ENCODE results near the gene RGPD6. TPM values are rescaled to one million over a fixed set of nuclear protein-coding genes. Genes with fewer than 3 reads are reported as not detected.
"Not testable (repeated sequence)": the region's sequence is repeated elsewhere in the genome, so short reads cannot be mapped to it uniquely, and the experiment has no call there.

RGPD6 gene
- total RNA-seq, 1 experiment from 2014 or later = 13.5 TPM

DNA sequence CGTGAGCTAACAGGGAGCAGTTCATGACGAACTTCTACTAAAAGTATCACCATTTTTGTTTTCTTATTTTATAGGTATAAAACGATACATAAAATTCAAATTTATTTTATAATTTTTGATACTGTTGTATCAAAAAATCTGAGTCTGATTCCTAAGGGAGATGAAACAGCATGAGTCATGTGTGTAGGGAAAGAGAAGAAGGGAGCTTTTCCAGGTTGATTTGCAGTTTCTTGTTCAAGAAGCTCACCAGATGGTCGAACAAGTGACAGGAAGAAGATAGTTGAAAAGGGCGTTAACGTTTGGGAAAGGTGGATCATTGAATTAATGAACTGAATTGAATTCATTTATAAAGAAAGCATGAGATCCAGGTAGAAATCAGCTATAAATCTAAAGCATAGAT lies 81.0 kb downstream of the RGPD6 start:
- in situ Hi-C loops (cut with HindIII; ENCODE audit: low pct_unique_long_range_greater_than_20kb, low sequenced_read_pairs); DNase-seq (ENCODE audit: low read depth, low spot score): not testable (repeated sequence)

GRCh38 chr2:110494488-110494887 lies 82.5 kb downstream of the RGPD6 start:
- DNase-seq (ENCODE audit: low read depth, low spot score); in situ Hi-C loops (cut with HindIII; ENCODE audit: low pct_unique_long_range_greater_than_20kb, low sequenced_read_pairs): not testable (repeated sequence)

DNA sequence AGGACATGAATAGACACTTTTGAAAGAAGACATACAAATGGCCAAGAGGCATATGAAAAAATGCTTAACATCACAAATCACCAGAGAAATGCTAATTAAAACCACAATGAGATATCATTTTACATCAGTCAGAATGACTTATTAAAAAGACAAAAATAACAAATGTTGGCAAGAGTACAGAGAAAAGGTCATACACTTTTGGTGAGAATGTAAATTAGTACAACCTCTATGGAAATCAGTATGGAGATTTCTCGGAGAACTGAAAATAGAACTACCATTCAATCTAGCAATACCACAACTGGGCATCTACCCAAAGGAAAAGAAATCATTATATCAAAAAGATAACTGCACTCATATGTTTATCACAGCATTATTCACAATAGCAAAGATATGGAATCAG lies 88.0 kb downstream of the RGPD6 start:
- DNase-seq (ENCODE audit: low read depth, low spot score); in situ Hi-C loops (cut with HindIII; ENCODE audit: low pct_unique_long_range_greater_than_20kb, low sequenced_read_pairs): not testable (repeated sequence)

DNA sequence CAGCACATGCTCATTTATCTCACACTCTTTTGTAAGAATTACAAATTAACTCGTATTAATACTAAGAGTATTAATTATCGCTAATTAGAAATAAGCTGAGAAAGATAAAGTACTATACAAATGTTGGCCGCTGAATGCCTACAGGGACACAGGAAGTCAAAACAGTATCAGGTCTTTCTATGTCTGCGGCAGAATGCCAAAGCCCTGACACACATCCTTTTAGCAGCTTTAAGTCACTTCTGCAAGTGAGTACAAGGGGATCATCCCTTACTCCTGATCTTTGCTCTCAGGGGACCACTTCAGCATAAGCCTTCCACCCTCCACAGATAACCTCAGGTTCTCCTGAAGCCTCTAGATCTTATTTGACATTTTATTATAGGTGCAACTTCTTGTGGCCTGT lies 94.3 kb downstream of the RGPD6 start:
- in situ Hi-C loops (cut with HindIII; ENCODE audit: low pct_unique_long_range_greater_than_20kb, low sequenced_read_pairs); DNase-seq (ENCODE audit: low read depth, low spot score): not testable (repeated sequence)

- in situ Hi-C loops (cut with HindIII; ENCODE audit: low pct_unique_long_range_greater_than_20kb, low sequenced_read_pairs); DNase-seq (ENCODE audit: low read depth, low spot score): not testable (repeated sequence)
Observed at GRCh38 chr2:110481200-110481599, 95.8 kb downstream of the RGPD6 start.

DNA sequence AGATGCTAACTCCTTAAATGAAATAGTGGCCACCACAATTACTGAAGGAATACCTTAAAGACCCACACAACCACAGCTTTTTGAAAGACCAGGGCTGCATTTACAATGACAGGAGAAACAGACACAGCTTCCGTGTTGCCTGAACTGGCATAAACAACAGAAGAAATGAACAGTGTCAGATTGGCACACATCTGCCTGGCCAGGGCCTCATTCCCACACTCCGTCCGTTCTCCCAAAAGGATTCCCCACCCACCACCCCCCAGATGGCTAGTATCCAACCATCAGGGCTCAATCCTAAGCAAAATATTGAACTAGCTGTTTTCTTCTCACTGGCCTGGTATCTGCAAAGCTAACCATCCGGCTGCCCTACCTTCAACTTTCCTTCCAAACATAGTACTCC lies 96.9 kb downstream of the RGPD6 start:
- DNase-seq (ENCODE audit: low read depth, low spot score); in situ Hi-C loops (cut with HindIII; ENCODE audit: low pct_unique_long_range_greater_than_20kb, low sequenced_read_pairs): not testable (repeated sequence)

GRCh38 chr2:110477370-110477769 lies 99.7 kb downstream of the RGPD6 start:
- DNase-seq (ENCODE audit: low read depth, low spot score); in situ Hi-C loops (cut with HindIII; ENCODE audit: low pct_unique_long_range_greater_than_20kb, low sequenced_read_pairs): not testable (repeated sequence)

DNA sequence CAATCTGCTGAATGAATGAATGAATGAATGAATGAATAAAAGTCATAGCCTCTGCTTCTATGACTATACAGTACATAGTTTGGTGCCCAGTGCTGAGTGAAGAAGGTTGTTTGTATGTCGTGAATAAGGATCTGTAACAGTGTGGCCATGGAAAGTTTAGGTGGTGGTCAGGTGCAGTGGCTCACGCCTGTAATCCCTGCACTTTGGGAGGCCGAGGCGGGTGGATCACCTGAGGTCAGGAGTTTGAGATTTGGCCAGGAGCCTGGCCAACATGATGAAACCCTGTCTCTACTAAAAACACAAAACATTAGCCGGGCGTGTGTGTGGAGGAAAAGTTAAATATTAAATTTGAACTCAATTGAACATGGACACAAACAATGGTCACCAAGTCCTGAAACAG lies 100.1 kb downstream of the RGPD6 start:
- DNase-seq (ENCODE audit: low read depth, low spot score); in situ Hi-C loops (cut with HindIII; ENCODE audit: low pct_unique_long_range_greater_than_20kb, low sequenced_read_pairs): not testable (repeated sequence)

- in situ Hi-C loops (cut with HindIII; ENCODE audit: low pct_unique_long_range_greater_than_20kb, low sequenced_read_pairs); DNase-seq (ENCODE audit: low read depth, low spot score): not testable (repeated sequence)
Observed at GRCh38 chr2:110475627-110476359, 101.2 kb downstream of the RGPD6 start.

GRCh38 chr2:110474898-110475297 lies 102.1 kb downstream of the RGPD6 start:
- in situ Hi-C loops (cut with HindIII; ENCODE audit: low pct_unique_long_range_greater_than_20kb, low sequenced_read_pairs); DNase-seq (ENCODE audit: low read depth, low spot score): not testable (repeated sequence)

DNA sequence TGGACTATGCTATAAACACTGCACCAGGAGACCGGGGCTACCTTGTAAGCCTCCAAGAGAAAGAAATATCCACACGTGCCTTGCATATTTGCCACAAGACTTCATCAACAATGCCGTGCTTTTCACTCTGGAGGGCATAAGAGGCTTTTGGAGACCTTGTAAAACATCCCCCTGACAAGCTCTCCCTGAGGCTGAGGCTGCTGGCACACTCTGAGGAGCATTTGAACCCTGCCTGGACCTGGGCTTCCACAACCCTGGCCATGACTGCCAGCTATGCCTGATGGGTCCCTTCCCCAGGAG lies 104.0 kb downstream of the RGPD6 start:
- in situ Hi-C loops (cut with HindIII; ENCODE audit: low pct_unique_long_range_greater_than_20kb, low sequenced_read_pairs); DNase-seq (ENCODE audit: low read depth, low spot score): not testable (repeated sequence)

GRCh38 chr2:110472171-110473058 lies 104.6 kb downstream of the RGPD6 start, which contains the start of gene LIMS4:
Gene LIMS4, minus strand, starts transcription at chr2:110472816. Its CDS starts 38 bp downstream, at chr2:110472778.
- DNase-seq (ENCODE audit: low read depth, low spot score); in situ Hi-C loops (cut with HindIII; ENCODE audit: low pct_unique_long_range_greater_than_20kb, low sequenced_read_pairs): not testable (repeated sequence)

GRCh38 chr2:110468921-110469320 lies 108.1 kb downstream of the RGPD6 start:
- in situ Hi-C loops (cut with HindIII; ENCODE audit: low pct_unique_long_range_greater_than_20kb, low sequenced_read_pairs); DNase-seq (ENCODE audit: low read depth, low spot score): not testable (repeated sequence)

GRCh38 chr2:110465312-110465711 lies 111.7 kb downstream of the RGPD6 start:
- DNase-seq (ENCODE audit: low read depth, low spot score); in situ Hi-C loops (cut with HindIII; ENCODE audit: low pct_unique_long_range_greater_than_20kb, low sequenced_read_pairs): not testable (repeated sequence)

Small RNA genes within 50 kb of the gene (small RNA-seq; reads per million reads assigned to genes)
- 0 reads per million in 2 experiments for gene AC108938.1

Other genes starting within 250 kb of the RGPD6 start
- gene LIMS4, start 104.4 kb downstream of the RGPD6 start, total RNA-seq (2014; rRNA removed; shearing (Covaris generic)) = 0.16 TPM in 1 of 2 replicates, not detected in the other
- 51.9 and 52.6 TPM in 2 replicates for gene BUB1, start 100.8 kb upstream of the RGPD6 start, total RNA-seq (2014; rRNA removed; shearing (Covaris generic))
- gene ACOXL, start 155.4 kb upstream of the RGPD6 start, total RNA-seq (2014; rRNA removed; shearing (Covaris generic)) = not detected in 2 replicates

Measured in SK-MEL-5 (cell line).